ENCODE results near the gene ELMO1. TPM values are rescaled to one million over a fixed set of nuclear protein-coding genes. Genes with fewer than 3 reads are reported as not detected.

Gene ELMO1
- total RNA-seq, 1 donor from 2014 or later = 132 TPM

DNA sequence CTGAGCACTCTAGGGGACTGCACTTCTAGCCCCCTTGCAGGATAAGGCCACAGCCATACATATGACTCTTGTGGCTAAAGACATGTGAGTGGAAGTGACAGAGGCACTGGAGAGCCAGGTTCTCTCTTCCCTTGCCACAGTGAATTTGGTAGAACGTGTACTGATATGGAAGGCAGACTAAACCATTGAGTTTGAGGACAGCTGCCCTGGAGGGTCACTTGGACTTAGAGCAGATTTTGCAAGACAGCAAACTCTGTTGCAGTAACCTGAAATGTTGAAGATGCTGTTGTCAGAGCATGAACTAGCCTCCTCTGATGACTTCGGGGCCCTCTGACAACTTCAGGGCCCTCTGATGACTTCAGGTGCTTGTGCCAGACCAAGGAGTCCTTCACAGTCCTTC, 85.9 kb downstream of the ELMO1 start:
- intact Hi-C loops (cut with micrococcal nuclease) = no loop called here
- H3K27ac Mint-ChIP-seq = no peak overlapping the region
- peaks cover 14% of the 10 kb centered on the region for H3K4me1 Mint-ChIP-seq

DNA sequence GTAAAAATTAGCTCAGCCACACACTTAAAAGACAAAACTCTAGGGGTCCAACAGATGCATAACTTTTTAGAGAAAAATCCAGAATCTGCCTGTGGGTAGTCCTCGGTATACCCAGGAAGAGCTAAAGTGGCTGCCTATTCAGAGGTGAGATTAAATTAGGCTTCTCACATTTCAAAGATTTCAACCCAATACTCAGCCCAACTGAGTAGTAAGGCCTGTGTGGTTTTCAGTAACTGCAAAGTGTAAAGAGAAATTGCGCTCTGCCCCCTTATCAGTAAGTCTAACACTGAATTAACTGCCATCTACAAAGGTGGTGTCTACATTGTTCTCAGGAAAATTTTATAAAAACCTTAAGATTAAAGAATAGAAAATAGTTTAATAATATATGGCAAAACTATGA, 88.2 kb downstream of the ELMO1 start:
- H3K36me3 Mint-ChIP-seq (ENCODE audit: low read depth) = no peaks in the 10 kb centered on the region
- no peaks in the 10 kb centered on the region for H3K27me3 Mint-ChIP-seq
- no peak overlapping the region for H3K27ac Mint-ChIP-seq
- H3K9me3 Mint-ChIP-seq = no peaks in the 10 kb centered on the region
- CTCF ChIA-PET = no interaction called here
- DNase-seq (no peak), ATAC-seq (ENCODE audit: low read depth) (no peak)
- POLR2A ChIA-PET = no interaction called here
- TF ChIP-seq, protein P1, sequence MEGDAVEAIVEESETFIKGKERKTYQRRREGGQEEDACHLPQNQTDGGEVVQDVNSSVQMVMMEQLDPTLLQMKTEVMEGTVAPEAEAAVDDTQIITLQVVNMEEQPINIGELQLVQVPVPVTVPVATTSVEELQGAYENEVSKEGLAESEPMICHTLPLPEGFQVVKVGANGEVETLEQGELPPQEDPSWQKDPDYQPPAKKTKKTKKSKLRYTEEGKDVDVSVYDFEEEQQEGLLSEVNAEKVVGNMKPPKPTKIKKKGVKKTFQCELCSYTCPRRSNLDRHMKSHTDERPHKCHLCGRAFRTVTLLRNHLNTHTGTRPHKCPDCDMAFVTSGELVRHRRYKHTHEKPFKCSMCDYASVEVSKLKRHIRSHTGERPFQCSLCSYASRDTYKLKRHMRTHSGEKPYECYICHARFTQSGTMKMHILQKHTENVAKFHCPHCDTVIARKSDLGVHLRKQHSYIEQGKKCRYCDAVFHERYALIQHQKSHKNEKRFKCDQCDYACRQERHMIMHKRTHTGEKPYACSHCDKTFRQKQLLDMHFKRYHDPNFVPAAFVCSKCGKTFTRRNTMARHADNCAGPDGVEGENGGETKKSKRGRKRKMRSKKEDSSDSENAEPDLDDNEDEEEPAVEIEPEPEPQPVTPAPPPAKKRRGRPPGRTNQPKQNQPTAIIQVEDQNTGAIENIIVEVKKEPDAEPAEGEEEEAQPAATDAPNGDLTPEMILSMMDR (IDR thresholded peaks at IDR 0.05) = no peak
- no peak overlapping the region for H3K4me3 Mint-ChIP-seq
- peaks cover 14% of the 10 kb centered on the region for H3K4me1 Mint-ChIP-seq
- intact Hi-C loops (cut with micrococcal nuclease) = no loop called here

More for the DNA sequence above, 85.9 kb downstream of the ELMO1 start:
- Mint-ChIP-seq H3K36me3 (ENCODE audit: low read depth) (no peaks in the 10 kb centered on the region), H3K9me3 (no peaks in the 10 kb centered on the region), H3K27me3 (no peaks in the 10 kb centered on the region), H3K4me3 (no peak overlapping the region)
- ChIA-PET POLR2A (interaction anchor here (1.3 kb wide), 1 partner anchor 9 kb away, joined by 3 read pairs; no protein-coding TSS in a partner anchor), CTCF (interaction anchor here (0.8 to 1.3 kb wide), 2 partner anchors 13 to 128 kb away, joined by 3 to 4 read pairs; no protein-coding TSS in a partner anchor)
- TF ChIP-seq, protein P1 (IDR thresholded peaks at IDR 0.05) = no peak
- DNase-seq (no peak), ATAC-seq (ENCODE audit: low read depth) (no peak)

DNA sequence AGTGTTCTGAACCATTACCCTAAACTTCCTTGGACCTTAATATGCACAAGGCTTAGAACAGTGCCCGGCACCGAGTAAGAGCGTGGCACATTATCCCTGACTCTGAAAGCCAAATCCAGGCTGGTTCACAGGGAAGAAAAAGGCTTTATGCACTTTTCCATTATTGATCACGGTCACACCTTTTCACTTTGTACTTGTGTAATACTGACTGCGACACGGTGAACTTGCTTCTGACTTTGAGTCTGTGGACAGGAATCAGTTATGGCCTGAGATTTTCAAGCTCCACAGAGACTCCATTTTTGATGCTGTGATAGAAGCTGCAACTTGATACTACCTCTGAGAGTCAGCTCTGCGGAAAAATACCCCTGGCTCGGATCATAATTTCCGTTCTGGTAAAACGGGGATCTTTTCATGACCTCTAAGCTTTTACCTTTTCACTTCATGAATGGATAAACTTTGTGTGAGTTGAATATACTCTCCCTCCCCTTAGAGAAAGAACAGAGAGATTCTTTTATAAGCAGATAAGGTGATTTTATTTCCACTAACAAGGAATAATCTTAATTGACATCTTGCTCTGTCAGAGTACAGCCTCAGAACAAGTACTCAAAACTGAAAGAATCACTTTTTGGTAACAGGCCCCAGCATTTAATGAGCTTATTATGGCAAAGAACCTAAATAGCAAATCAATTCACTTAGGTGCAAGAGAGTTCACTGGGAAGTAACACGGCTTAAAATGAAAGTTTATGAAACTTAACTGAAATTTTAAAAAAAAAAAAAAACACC, 88.8 kb downstream of the ELMO1 start:
- DNase-seq (no peak), ATAC-seq (ENCODE audit: low read depth) (no peak)
- H3K36me3 Mint-ChIP-seq (ENCODE audit: low read depth) = no peaks in the 10 kb centered on the region
- no peak overlapping the region for H3K4me3 Mint-ChIP-seq
- ChIA-PET CTCF (no interaction called here), POLR2A (no interaction called here)
- no peak overlapping the region for H3K27ac Mint-ChIP-seq
- no peaks in the 10 kb centered on the region for H3K27me3 Mint-ChIP-seq
- no peaks in the 10 kb centered on the region for H3K9me3 Mint-ChIP-seq
- TF ChIP-seq, protein P1 (IDR thresholded peaks at IDR 0.05) = no peak
- intact Hi-C loops (cut with micrococcal nuclease) = loop anchor here (10.0 kb wide), 1 partner anchor 995 kb away; a partner anchor contains a TSS
- H3K4me1 Mint-ChIP-seq = peaks cover 20% of the 10 kb centered on the region

DNA sequence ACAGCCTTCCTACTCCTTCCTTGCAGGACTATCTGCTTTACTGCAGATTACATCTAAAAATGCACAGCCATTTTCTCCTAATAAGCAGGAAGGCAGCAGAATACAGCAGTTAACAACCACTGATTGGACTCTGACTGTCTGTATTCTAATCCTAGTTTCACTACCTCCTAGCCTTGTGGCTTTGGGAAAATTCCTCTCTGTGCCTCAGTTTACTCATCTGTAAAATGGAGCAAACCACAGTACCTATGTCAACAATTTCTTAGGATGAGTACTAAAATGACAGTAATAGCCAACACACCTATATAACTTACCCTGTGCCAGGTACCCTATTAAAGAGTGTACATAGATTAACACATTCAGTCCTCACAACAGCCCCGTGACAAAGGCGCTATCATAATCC, 89.5 kb downstream of the ELMO1 start:
- intact Hi-C loops (cut with micrococcal nuclease) = loop anchor here (10.0 kb wide), 1 partner anchor 994 kb away; a partner anchor contains a TSS
- DNase-seq (no peak), ATAC-seq (ENCODE audit: low read depth) (no peak)
- CTCF ChIA-PET = interaction anchor here (1.7 kb wide), 1 partner anchor 74 kb away, joined by 5 read pairs; no protein-coding TSS in a partner anchor
- Mint-ChIP-seq H3K4me1 (peaks cover 25% of the 10 kb centered on the region), H3K9me3 (no peaks in the 10 kb centered on the region), H3K27ac (no peak overlapping the region), H3K4me3 (no peak overlapping the region), H3K27me3 (no peaks in the 10 kb centered on the region), H3K36me3 (ENCODE audit: low read depth) (no peaks in the 10 kb centered on the region)
- POLR2A ChIA-PET = no interaction called here
- TF ChIP-seq, protein P1 (IDR thresholded peaks at IDR 0.05) = no peak

DNA sequence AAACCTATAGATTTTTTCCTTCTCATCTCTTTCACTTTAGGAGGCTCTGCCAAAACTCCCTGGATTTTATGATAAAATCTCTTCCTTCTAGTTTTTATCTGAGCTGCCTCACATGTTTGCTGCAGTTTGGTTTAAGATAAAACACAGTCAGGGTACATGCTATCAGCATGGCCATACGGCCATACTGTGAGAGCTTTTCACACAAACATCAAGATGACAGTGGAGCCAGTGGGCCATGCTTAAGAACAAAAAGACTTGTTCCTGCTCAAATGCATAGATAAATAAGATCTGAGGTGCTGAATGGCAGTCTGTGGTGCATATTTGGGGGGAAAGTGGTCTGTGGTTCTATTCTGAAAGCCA, 91.0 kb downstream of the ELMO1 start:
- H3K27me3 Mint-ChIP-seq = no peaks in the 10 kb centered on the region
- TF ChIP-seq, protein P1 (IDR thresholded peaks at IDR 0.05) = no peak
- H3K36me3 Mint-ChIP-seq (ENCODE audit: low read depth) = peaks cover 2% of the 10 kb centered on the region
- intact Hi-C loops (cut with micrococcal nuclease) = loop anchor here (10.0 kb wide), 1 partner anchor 993 kb away; a partner anchor contains a TSS
- POLR2A ChIA-PET = interaction anchor here (0.9 kb wide), 1 partner anchor 28 kb away, joined by 3 read pairs; no protein-coding TSS in a partner anchor
- no peak for ATAC-seq (ENCODE audit: low read depth)
- no peak overlapping the region for H3K27ac Mint-ChIP-seq
- H3K9me3 Mint-ChIP-seq = no peaks in the 10 kb centered on the region
- CTCF ChIA-PET = interaction anchor here (1.7 kb wide), 1 partner anchor 73 kb away, joined by 5 read pairs; no protein-coding TSS in a partner anchor
- no peak overlapping the region for H3K4me3 Mint-ChIP-seq
- no peak for DNase-seq
- H3K4me1 Mint-ChIP-seq = peaks cover 26% of the 10 kb centered on the region

All from activated B cell treated with CpG ODN at 0.5 μM for 24 hours (primary cell).